MM.1S (cell line): ENCODE results near the gene RPL35A.

ENCODE experiments used
- DNase-seq: peaks from one replicate; pipeline ENCODE4 v3.0.0-alpha.2; 2015
- H2AFZ ChIP-seq: fragments of 300-600 bp; sonication (generic); 2 replicates; pipeline ENCODE4 v1.6.0; 2016; ENCODE audit warnings: antibody characterized with exemption, low read length
- H3F3A ChIP-seq: fragments of 300-600 bp; sonication (generic); 2 replicates; pipeline ENCODE4 v1.6.1; 2016; ENCODE audit warnings: mild to moderate bottlenecking, antibody characterized with exemption, low read length, moderate library complexity, mixed read lengths; ENCODE audit not compliant: insufficient read depth
- H3K27ac ChIP-seq: fragments of 300-600 bp; sonication (generic); 2 replicates; pipeline ENCODE4 v1.5.1; 2016; ENCODE audit warnings: mild to moderate bottlenecking, low read length
- H3K27me3 ChIP-seq: fragments of 300-600 bp; sonication (generic); replicated peaks from 2 replicates; pipeline ENCODE4 v1.6.0; 2016; ENCODE audit warnings: low read length; ENCODE audit not compliant: insufficient read depth
- H3K36me3 ChIP-seq: fragments of 300-600 bp; sonication (generic); replicated peaks from 2 replicates; pipeline ENCODE4 v1.6.1; 2016; ENCODE audit warnings: mild to moderate bottlenecking, low read length, mixed read lengths; ENCODE audit not compliant: insufficient read depth
- H3K4me1 ChIP-seq: fragments of 300-600 bp; sonication (generic); 2 replicates; pipeline ENCODE4 v1.6.1; 2016; ENCODE audit warnings: low read length, mixed read lengths
- H3K4me2 ChIP-seq: fragments of 300-600 bp; sonication (generic); 2 replicates; pipeline ENCODE4 v1.6.0; 2016; ENCODE audit warnings: low read depth, low read length
- H3K4me3 ChIP-seq: fragments of 300-600 bp; sonication (generic); 2 replicates; pipeline ENCODE4 v1.5.1; 2016; ENCODE audit warnings: low read length, mixed read lengths
- H3K79me2 ChIP-seq: fragments of 300-600 bp; sonication (generic); 2 replicates; pipeline ENCODE4 v1.6.1; 2016; ENCODE audit warnings: mixed run types, low read length, mixed read lengths
- H3K9ac ChIP-seq: fragments of 300-600 bp; sonication (generic); 2 replicates; pipeline ENCODE4 v1.6.1; 2016; ENCODE audit warnings: low read length, mixed read lengths
- H3K9me2 ChIP-seq: fragments of 300-600 bp; sonication (generic); replicated peaks from 2 replicates; pipeline ENCODE4 v1.6.1; 2016; ENCODE audit warnings: mild to moderate bottlenecking, low read length, mixed read lengths; ENCODE audit not compliant: insufficient read depth
- H3K9me3 ChIP-seq: fragments of 300-600 bp; sonication (generic); replicated peaks from 2 replicates; pipeline ENCODE4 v1.6.1; 2016; ENCODE audit warnings: mild to moderate bottlenecking, low read length, mixed read lengths; ENCODE audit not compliant: insufficient read depth
- H4K20me1 ChIP-seq: fragments of 300-600 bp; sonication (generic); 2 replicates; pipeline ENCODE4 v1.6.1; 2016; ENCODE audit warnings: mild to moderate bottlenecking, low read length, moderate library complexity, mixed read lengths; ENCODE audit not compliant: insufficient read depth
- EZH2 ChIP-seq: fragments of 300-600 bp; sonication (generic); optimal IDR thresholded peaks from 2 replicates; pipeline ENCODE3; 2017; ENCODE audit warnings: low read depth, mild to moderate bottlenecking, antibody characterized with exemption, low read length, mixed read lengths
- EZH2phosphoT487 ChIP-seq: fragments of 300-600 bp; sonication (generic); IDR thresholded peaks from 2 replicates; pipeline ENCODE4 v1.6.1; 2018; ENCODE audit warnings: antibody characterized with exemption, low read length
- TF ChIP-seq, protein P1 (sequence below): fragments of 300-600 bp; sonication (generic); IDR thresholded peaks from 2 replicates; pipeline ENCODE4 v1.5.1; 2016; ENCODE audit warnings: antibody characterized with exemption, low read length, mixed read lengths

The RPL35A gene

DNA sequence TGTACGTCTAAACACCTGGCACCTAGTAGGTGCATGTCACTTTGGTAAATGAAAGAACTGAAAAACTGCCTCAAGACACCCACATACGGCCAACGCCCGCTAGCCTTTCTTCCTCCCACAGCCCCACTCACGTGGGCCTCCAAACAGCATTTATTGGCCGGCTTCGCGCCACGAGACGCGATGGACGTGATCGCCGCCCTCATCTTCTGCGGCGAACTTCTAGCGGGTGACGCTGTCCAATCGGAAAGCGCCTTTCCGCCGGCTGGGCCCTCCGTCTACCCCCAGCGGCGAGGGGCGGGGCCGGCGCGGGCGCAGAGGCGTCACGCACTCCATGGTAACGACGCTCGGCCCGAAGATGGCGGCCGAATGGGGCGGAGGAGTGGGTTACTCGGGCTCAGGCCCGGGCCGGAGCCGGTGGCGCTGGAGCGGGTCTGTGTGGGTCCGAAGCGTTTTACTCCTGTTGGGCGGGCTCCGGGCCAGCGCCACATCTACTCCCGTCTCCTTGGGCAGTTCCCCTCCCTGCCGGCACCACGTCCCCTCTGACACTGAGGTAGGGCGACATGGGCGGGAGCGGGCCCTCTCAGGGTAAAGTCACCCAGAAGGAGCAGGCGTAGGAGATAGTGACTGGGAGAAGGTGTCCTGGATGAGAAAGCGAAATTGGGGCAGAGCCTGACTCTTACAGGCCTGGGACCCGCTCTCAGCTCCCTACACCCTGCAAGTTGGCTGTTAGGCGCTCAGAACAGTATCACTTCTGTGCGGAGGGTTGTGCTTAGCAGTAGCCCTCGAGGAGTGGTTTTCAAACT, 10.1 kb downstream of the RPL35A start, which contains the start of gene LMLN:
LMLN (plus strand) TSS at position 327 of the 803 bp plus-strand sequence; CDS start at position 356, 29 bp downstream.
- H3K9me3 ChIP-seq: no peaks in the 10 kb centered on the region
- peak within 1 kb of the TSS; percentile 69 for H3K9ac ChIP-seq
- H3F3A ChIP-seq: peaks cover 46% of the 10 kb centered on the region
- H3K9me2 ChIP-seq: no peaks in the 10 kb centered on the region
- DNase-seq: peak; percentile 99
- peak within 1 kb of the TSS; percentile 92 for H3K4me3 ChIP-seq
- no peaks in the 10 kb centered on the region for H4K20me1 ChIP-seq
- H3K27me3 ChIP-seq: no peaks in the 10 kb centered on the region
- peak within 1 kb of the TSS; percentile 83 for H3K4me2 ChIP-seq
- peak within 1 kb of the TSS; percentile 99 for H2AFZ ChIP-seq
- H3K36me3 ChIP-seq: peaks cover 8% of the 10 kb centered on the region; the same call in 1 of the 2 replicates
- H3K4me1 ChIP-seq: peaks cover 16% of the 10 kb centered on the region
- H3K27ac ChIP-seq: peak within 1 kb of the TSS; percentile 48; the same call in 1 of the 2 replicates
- no peaks in the 10 kb centered on the region for H3K79me2 ChIP-seq
- TF ChIP-seq EZH2phosphoT487: no peak
- TF ChIP-seq EZH2: no peak

DNA sequence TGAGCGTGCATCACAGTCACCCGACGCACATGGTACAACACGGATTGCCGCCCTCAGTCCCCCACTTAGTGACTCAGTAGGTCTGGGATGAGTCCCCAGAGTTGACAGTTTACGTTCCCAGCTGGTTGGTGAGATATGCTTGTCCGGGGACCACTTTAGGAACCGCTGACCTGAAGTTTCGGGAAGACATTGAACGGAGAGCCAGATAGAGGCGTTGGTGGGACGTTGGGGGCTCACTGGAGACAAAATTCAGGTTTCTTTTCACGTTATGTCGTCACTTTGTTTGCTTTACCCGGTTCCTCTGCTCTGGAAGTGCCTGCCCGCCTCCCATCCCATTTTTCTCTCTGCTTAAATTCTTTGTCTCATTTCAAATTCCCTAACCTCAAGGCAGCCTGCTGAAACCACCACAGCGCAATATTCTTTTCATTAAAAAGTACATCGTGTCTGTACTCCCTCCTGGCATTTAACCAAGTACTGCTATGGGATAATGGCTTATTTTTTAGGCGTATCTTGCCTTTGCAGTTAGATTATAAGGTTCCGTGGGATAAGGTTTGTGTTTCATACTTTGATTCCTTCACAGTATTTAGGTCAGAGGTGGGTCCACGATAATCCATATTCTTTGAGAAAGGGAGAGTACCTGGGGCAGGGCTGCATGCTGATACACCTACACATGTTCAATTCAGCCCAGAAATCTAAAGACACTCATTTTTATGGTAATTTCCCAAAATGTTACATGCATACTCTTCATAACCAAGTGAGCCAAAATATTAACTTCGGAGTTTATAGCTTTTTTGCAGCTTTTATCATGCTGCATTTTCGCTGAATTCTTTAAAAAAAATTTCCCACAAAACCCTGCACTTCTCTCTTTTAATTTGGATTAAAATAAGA, 10.9 kb downstream of the RPL35A start:
- peaks cover 37% of the 10 kb centered on the region for H3F3A ChIP-seq
- DNase-seq: no peak
- peaks cover 2% of the 10 kb centered on the region; the same call in 1 of the 2 replicates for H3K36me3 ChIP-seq
- no peaks in the 10 kb centered on the region for H4K20me1 ChIP-seq
- no peaks in the 10 kb centered on the region for H3K79me2 ChIP-seq
- peak overlapping the region; percentile 30; the same call in 1 of the 2 replicates for H3K27ac ChIP-seq
- peak overlapping the region; percentile 92 for H3K4me3 ChIP-seq
- peak overlapping the region; percentile 83 for H3K4me2 ChIP-seq
- H3K4me1 ChIP-seq: peaks cover 16% of the 10 kb centered on the region
- H3K9me3 ChIP-seq: no peaks in the 10 kb centered on the region
- peak overlapping the region; percentile 69 for H3K9ac ChIP-seq
- no peaks in the 10 kb centered on the region for H3K27me3 ChIP-seq
- no peaks in the 10 kb centered on the region for H3K9me2 ChIP-seq
- TF ChIP-seq, protein P1, sequence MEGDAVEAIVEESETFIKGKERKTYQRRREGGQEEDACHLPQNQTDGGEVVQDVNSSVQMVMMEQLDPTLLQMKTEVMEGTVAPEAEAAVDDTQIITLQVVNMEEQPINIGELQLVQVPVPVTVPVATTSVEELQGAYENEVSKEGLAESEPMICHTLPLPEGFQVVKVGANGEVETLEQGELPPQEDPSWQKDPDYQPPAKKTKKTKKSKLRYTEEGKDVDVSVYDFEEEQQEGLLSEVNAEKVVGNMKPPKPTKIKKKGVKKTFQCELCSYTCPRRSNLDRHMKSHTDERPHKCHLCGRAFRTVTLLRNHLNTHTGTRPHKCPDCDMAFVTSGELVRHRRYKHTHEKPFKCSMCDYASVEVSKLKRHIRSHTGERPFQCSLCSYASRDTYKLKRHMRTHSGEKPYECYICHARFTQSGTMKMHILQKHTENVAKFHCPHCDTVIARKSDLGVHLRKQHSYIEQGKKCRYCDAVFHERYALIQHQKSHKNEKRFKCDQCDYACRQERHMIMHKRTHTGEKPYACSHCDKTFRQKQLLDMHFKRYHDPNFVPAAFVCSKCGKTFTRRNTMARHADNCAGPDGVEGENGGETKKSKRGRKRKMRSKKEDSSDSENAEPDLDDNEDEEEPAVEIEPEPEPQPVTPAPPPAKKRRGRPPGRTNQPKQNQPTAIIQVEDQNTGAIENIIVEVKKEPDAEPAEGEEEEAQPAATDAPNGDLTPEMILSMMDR: no peak
- no peak for TF ChIP-seq EZH2phosphoT487
- no peak for TF ChIP-seq EZH2
- H2AFZ ChIP-seq: peak overlapping the region; percentile 99

DNA sequence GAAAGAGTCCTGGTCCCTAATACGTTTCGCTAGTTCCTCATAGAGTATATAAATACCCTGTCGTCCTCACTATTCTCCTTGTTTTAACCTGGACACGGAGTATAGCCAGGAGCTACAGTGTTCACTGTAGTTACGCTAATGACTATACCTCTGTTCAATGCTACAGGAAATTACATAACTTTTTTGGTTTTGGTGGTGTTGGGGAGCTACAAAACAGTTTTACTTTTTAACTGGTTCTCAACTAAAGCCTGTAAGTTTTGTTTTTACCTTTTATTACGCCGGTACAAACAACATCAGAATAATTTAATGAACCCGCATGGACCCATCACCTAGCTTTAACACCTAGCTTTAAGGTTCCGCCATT, 11.6 kb downstream of the RPL35A start:
- no peak overlapping the region for H3K4me3 ChIP-seq
- no peaks in the 10 kb centered on the region for H3K9me3 ChIP-seq
- H4K20me1 ChIP-seq: no peaks in the 10 kb centered on the region
- H3K27ac ChIP-seq: no peak overlapping the region
- H3K36me3 ChIP-seq: no peaks in the 10 kb centered on the region
- H3F3A ChIP-seq: peaks cover 31% of the 10 kb centered on the region
- no peak for TF ChIP-seq EZH2phosphoT487
- TF ChIP-seq, protein P1: no peak
- no peak for TF ChIP-seq EZH2
- no peaks in the 10 kb centered on the region for H3K27me3 ChIP-seq
- H3K9me2 ChIP-seq: no peaks in the 10 kb centered on the region
- no peak overlapping the region for H3K9ac ChIP-seq
- peaks cover 16% of the 10 kb centered on the region for H3K4me1 ChIP-seq
- no peak overlapping the region for H3K4me2 ChIP-seq
- H2AFZ ChIP-seq: no peak overlapping the region
- H3K79me2 ChIP-seq: no peaks in the 10 kb centered on the region
- no peak for DNase-seq
